Measurements from ENCODE around the gene DLGAP3. TPM values are rescaled to one million over a fixed set of nuclear protein-coding genes. Genes with fewer than 3 reads are reported as not detected.
"Not testable (repeated sequence)": the region's sequence is repeated elsewhere in the genome, so short reads cannot be mapped to it uniquely, and the experiment has no call there.

The DLGAP3 gene
- total RNA-seq, 1 experiment from 2014 or later, result 1.0 TPM

DNA sequence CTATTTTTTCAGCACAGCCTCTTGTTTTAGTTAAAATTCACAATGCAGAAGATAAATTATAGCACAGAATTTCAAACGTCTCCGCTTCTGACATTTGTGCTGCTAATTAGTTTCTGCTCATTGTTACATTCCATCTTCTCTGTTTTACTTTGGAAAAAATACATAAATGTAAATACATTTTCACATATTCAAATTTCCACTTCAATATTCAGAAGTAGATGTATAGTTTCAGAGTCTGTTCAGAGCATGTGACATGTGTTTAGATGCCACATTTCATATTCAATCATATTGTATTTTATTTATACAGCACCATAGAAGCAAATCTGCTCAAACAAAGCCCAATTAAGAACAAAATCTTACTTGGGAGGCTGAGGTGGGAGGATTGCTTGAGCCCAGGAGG is 36.1 kb upstream of the DLGAP3 start:
- H3K9me3 Mint-ChIP-seq (ENCODE audit: low read depth, unreplicated experiment), result no peaks in the 10 kb centered on the region
- CTCF ChIA-PET, result no interaction called here
- no peak overlapping the region for H3K4me3 Mint-ChIP-seq (ENCODE audit: low read depth, unreplicated experiment)
- no peak overlapping the region for H3K27ac Mint-ChIP-seq (ENCODE audit: unreplicated experiment)
- no TSS peak for BruUV-seq (replicated peaks)
- DNase-seq, result no peak
- intact Hi-C loops (cut with micrococcal nuclease; ENCODE audit: unreplicated experiment), result no loop called here
- H3K36me3 Mint-ChIP-seq (ENCODE audit: insufficient read depth, unreplicated experiment), result no peaks in the 10 kb centered on the region
- peaks cover 14% of the 10 kb centered on the region for H3K27me3 Mint-ChIP-seq (ENCODE audit: unreplicated experiment)
- TF ChIP-seq, protein P1, sequence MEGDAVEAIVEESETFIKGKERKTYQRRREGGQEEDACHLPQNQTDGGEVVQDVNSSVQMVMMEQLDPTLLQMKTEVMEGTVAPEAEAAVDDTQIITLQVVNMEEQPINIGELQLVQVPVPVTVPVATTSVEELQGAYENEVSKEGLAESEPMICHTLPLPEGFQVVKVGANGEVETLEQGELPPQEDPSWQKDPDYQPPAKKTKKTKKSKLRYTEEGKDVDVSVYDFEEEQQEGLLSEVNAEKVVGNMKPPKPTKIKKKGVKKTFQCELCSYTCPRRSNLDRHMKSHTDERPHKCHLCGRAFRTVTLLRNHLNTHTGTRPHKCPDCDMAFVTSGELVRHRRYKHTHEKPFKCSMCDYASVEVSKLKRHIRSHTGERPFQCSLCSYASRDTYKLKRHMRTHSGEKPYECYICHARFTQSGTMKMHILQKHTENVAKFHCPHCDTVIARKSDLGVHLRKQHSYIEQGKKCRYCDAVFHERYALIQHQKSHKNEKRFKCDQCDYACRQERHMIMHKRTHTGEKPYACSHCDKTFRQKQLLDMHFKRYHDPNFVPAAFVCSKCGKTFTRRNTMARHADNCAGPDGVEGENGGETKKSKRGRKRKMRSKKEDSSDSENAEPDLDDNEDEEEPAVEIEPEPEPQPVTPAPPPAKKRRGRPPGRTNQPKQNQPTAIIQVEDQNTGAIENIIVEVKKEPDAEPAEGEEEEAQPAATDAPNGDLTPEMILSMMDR (IDR thresholded peaks at IDR 0.05; ENCODE audit: unreplicated experiment), result no peak
- H3K4me1 Mint-ChIP-seq (ENCODE audit: low read depth, unreplicated experiment), result no peaks in the 10 kb centered on the region

DNA sequence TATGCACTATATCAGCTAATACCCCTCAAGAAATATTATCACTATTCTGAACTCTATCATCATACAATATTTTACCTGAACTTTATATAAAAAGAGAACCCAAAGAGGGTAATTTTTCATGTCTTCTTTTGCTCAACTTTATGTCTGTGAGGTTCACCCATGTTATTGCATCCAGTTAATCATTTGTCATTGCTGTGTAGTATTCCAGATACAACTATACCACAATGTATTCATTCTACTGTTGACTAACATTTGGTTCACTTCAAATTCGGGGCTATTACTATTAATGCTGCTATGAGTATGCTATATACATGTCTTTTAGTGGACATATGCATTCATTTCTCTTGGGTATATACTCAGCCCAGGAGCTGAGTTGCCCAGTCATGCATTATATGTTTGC is 21.0 kb upstream of the DLGAP3 start:
- DNase-seq, result no peak
- H3K27ac Mint-ChIP-seq (ENCODE audit: unreplicated experiment), result no peak overlapping the region
- H3K9me3 Mint-ChIP-seq (ENCODE audit: low read depth, unreplicated experiment), result no peaks in the 10 kb centered on the region
- CTCF ChIA-PET, result no interaction called here
- no TSS peak for BruUV-seq (replicated peaks)
- H3K4me1 Mint-ChIP-seq (ENCODE audit: low read depth, unreplicated experiment), result no peaks in the 10 kb centered on the region
- no peak overlapping the region for H3K4me3 Mint-ChIP-seq (ENCODE audit: low read depth, unreplicated experiment)
- peaks cover 14% of the 10 kb centered on the region for H3K27me3 Mint-ChIP-seq (ENCODE audit: unreplicated experiment)
- no peaks in the 10 kb centered on the region for H3K36me3 Mint-ChIP-seq (ENCODE audit: insufficient read depth, unreplicated experiment)
- intact Hi-C loops (cut with micrococcal nuclease; ENCODE audit: unreplicated experiment), result no loop called here
- TF ChIP-seq, protein P1 (IDR thresholded peaks at IDR 0.05; ENCODE audit: unreplicated experiment), result no peak

DNA sequence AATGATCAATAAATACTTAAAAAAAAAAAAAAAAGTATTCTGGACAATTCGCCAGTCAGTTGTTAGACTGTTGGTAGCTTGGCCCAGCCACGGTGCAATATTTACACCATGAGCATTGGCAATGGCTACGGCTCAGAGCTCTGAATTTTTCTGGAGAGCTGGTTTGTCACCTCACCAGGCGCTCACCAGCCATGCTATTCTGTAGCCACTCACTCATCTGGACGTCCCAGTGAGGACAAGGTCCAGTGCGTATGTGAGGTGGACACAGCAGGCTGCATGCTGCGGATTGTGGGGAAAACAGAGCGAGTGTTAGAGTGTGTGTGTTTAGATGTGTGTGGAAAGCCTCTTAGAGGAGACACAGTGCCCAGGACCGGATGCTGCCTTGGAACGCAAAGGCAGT is 19.3 kb upstream of the DLGAP3 start:
- H3K27me3 Mint-ChIP-seq (ENCODE audit: unreplicated experiment), result peaks cover 26% of the 10 kb centered on the region
- H3K36me3 Mint-ChIP-seq (ENCODE audit: insufficient read depth, unreplicated experiment); H3K4me3 Mint-ChIP-seq (ENCODE audit: low read depth, unreplicated experiment); H3K27ac Mint-ChIP-seq (ENCODE audit: unreplicated experiment); BruUV-seq (replicated peaks); intact Hi-C loops (cut with micrococcal nuclease; ENCODE audit: unreplicated experiment); DNase-seq; H3K9me3 Mint-ChIP-seq (ENCODE audit: low read depth, unreplicated experiment); CTCF ChIA-PET; H3K4me1 Mint-ChIP-seq (ENCODE audit: low read depth, unreplicated experiment): not testable (repeated sequence)

DNA sequence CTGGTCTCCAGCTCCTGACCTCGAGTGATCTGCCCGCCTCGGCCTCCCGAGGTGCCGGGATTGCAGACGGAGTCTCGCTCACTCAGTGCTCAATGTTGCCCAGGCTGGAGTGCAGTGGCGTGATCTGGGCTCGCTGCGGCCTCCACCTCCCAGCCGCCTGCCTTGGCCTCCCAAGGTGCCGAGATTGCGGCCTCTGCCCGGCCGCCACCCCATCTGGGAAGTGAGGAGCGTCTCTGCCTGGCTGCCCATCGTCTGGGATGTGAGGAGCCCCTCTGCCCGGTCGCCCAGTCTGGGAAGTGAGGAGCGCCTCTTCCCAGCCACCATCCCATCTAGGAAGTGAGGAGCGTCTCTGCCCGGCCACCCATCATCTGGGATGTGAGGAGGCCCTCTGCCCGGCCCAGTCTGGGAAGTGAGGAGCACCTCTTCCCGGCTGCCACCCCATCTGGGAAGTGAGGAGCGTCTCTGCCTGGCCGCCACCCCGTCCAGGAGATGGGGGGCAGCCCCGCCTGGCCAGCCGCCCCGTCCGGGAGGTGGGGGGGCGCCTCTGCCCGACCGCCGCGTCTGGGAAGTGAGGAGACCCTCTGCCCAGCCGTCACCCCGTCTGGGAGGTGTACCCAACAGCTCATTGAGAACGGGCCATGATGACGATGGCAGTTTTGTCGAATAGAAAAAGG is 18.3 kb upstream of the DLGAP3 start:
- BruUV-seq (replicated peaks); intact Hi-C loops (cut with micrococcal nuclease; ENCODE audit: unreplicated experiment); H3K27ac Mint-ChIP-seq (ENCODE audit: unreplicated experiment); H3K9me3 Mint-ChIP-seq (ENCODE audit: low read depth, unreplicated experiment); H3K36me3 Mint-ChIP-seq (ENCODE audit: insufficient read depth, unreplicated experiment); H3K4me1 Mint-ChIP-seq (ENCODE audit: low read depth, unreplicated experiment); DNase-seq; H3K4me3 Mint-ChIP-seq (ENCODE audit: low read depth, unreplicated experiment); CTCF ChIA-PET: not testable (repeated sequence)
- H3K27me3 Mint-ChIP-seq (ENCODE audit: unreplicated experiment), result peaks cover 32% of the 10 kb centered on the region

DNA sequence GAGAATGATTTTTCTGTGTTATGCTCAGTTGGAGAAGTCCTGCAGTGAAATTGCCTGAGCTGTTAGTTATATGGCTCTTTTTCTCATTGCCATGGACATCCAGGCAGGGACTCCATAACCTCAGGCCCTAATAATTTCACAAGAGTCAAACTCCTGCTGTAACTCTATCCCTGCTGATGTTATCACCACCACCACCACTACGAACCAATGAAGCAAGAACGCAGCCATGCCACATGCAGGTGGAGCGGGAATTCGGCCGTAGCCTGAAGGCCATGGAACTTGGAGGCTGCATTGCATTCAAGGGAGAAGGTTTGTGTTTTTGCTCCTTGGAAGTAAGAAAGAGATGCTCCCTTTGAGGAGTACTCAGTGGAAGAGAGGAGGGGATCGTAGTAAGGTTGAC is 16.8 kb upstream of the DLGAP3 start:
- CTCF ChIA-PET, result no interaction called here
- no peaks in the 10 kb centered on the region for H3K4me1 Mint-ChIP-seq (ENCODE audit: low read depth, unreplicated experiment)
- H3K36me3 Mint-ChIP-seq (ENCODE audit: insufficient read depth, unreplicated experiment), result no peaks in the 10 kb centered on the region
- H3K4me3 Mint-ChIP-seq (ENCODE audit: low read depth, unreplicated experiment), result no peak overlapping the region
- H3K9me3 Mint-ChIP-seq (ENCODE audit: low read depth, unreplicated experiment), result no peaks in the 10 kb centered on the region
- H3K27me3 Mint-ChIP-seq (ENCODE audit: unreplicated experiment), result peaks cover 33% of the 10 kb centered on the region
- intact Hi-C loops (cut with micrococcal nuclease; ENCODE audit: unreplicated experiment), result no loop called here
- no peak overlapping the region for H3K27ac Mint-ChIP-seq (ENCODE audit: unreplicated experiment)
- no peak for DNase-seq
- TF ChIP-seq, protein P1 (IDR thresholded peaks at IDR 0.05; ENCODE audit: unreplicated experiment), result no peak
- BruUV-seq (replicated peaks), result no TSS peak

DNA sequence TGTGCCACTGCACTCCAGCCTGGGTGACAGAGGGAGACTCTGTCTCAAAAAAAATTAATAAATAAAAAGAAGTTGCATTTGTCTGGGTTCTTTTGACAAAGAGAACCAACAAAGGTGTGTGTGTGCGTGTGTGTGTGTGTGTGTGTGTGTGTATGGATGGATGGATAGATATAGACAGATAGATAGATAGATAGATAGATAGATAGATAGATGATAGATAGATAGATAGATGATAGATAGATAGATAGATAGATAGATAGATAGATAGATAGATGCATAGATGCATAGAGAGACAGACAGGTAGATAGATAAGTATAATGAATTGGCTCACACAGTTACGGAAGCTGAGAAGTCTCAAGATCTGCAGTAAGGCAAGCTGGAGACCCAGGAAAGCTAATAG is 12.3 kb upstream of the DLGAP3 start:
- H3K4me1 Mint-ChIP-seq (ENCODE audit: low read depth, unreplicated experiment); H3K4me3 Mint-ChIP-seq (ENCODE audit: low read depth, unreplicated experiment); intact Hi-C loops (cut with micrococcal nuclease; ENCODE audit: unreplicated experiment); CTCF ChIA-PET; BruUV-seq (replicated peaks); H3K9me3 Mint-ChIP-seq (ENCODE audit: low read depth, unreplicated experiment); H3K27ac Mint-ChIP-seq (ENCODE audit: unreplicated experiment); H3K36me3 Mint-ChIP-seq (ENCODE audit: insufficient read depth, unreplicated experiment); DNase-seq: not testable (repeated sequence)
- peaks cover 48% of the 10 kb centered on the region for H3K27me3 Mint-ChIP-seq (ENCODE audit: unreplicated experiment)

All from Calu3 (cell line).